RPMI8226 (cell line): ENCODE data around the gene ESRP2.

Experiments
- DNase-seq: peaks from one replicate; pipeline ENCODE4 v3.0.0-alpha.2; 2015

ESRP2 gene

DNA sequence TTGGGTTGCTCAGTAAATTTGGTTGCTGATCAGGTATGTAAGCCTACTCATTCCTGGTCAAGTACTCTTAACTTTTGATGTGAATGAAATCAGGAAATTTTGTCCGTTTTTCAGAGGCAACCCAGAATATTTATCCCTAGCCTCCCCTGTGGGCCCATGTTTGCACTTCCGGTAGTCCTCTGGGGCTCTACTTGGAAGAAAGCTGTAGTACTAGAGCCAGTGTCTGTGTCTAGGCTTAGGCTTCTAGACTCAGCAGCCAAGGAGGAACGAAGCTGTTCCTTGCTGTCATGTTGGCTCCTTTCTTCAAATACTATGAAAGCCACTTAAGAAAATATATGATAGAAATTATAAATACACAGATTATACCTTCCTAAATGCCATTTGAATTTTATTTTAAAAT lies 21.2 kb downstream of the ESRP2 start:
- no peak for DNase-seq

DNA sequence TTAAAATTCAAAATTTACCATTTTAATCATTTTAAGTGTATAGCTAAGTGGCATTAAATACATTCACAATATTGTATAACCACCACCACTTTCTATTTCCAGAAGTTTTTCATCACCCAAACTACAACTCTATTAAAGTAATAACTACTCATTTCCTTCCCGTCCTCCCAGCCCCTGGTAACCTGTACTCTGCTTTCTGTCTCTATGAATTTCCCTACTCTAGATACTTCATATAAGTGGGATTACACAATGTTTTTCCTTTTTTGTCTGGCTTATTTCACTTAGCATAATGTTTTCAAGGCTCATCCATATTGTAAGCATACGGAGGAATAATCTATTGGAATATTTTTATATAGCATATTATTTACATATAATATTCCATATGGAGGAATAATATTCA lies 29.7 kb downstream of the ESRP2 start:
- DNase-seq = no peak

DNA sequence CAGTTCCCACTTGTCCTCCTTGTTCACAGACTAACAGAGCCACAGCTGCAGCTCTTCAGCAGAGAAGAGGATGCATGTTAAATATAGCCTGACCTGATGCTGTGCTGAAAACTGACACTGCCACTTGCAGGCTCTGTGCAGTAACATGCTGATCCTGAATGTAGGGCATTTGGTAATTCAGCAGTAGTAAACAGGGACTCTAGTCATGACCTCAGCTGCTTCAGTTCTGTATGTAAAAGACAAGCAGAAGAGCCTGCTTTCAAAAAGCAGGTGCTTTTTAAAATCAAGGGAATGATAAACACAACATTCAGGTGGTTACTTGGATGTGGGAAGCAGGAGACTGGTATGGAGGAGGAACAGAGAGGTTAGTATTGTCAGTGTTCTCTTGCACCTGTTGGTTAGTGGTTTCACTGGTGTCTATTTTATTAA lies 33.8 kb downstream of the ESRP2 start:
- DNase-seq = no peak

DNA sequence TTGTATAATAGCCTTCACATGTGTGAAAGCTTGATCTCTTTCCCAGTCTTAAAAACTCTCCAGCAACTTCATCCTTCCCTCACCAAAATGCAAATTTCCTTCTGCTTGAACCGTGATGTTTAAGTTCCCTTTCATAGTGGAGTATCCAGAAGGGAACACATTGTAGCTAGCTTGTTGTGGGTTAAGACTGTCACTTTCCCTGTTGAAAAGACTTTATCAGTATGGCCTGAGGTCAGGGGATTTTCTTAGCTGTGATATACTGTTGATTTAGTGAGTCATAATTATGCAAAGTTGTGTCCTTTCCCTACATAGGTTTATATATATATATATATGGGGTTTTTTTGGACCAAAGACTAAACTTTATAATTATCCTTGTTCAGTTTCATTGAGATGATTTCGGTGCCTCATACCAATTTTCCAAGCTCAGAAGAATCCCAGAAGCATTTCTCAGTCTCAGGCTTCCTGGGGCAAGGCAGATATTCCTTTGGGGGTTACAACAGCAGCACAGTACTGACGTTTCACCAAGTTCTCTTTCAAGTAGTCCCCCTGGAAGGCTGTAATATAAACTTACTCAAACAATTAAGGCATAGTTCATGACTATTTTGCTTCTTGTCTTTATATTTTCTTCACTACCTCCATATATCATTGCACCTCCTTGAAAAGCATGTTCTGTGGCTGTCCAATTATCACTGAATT lies 35.7 kb downstream of the ESRP2 start:
- no peak for DNase-seq

DNA sequence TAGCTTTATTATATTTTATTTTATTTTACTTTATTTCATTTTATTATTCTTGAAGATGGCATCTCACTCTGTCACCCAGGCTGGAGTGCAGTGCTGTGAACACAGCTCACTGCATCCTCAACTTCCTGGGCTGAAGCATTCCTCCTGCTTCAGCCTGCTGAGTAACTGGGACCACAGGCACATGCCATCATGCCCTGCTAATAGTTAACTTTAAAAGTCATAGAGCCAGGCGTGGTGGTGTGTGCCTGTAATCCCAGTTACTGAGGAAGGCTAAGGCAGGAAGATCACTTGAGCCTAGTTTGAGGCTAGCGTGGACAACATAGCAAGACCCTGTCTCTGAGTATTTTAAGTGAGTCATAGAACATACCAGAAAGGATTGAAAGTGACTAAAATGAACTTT lies 38.7 kb downstream of the ESRP2 start:
- no peak for DNase-seq

DNA sequence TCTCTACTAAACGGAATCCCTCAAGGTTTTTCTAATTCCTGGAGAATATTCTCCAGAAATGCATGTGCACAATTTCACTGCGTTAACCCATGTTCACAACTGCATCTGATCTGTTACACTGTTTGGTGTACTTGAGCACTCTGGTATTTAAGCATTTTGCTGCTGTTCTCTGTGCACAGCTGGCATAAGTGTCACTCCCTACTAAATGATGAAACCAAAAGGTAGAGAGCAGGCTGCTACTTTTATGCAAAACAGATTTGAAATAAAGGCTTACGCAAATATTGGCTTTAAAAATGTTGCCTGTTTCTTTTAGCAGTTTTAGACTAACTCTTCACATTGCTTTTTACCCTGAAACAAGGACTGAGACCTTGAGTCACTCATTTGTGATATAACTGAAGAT lies 41.7 kb downstream of the ESRP2 start:
- no peak for DNase-seq

DNA sequence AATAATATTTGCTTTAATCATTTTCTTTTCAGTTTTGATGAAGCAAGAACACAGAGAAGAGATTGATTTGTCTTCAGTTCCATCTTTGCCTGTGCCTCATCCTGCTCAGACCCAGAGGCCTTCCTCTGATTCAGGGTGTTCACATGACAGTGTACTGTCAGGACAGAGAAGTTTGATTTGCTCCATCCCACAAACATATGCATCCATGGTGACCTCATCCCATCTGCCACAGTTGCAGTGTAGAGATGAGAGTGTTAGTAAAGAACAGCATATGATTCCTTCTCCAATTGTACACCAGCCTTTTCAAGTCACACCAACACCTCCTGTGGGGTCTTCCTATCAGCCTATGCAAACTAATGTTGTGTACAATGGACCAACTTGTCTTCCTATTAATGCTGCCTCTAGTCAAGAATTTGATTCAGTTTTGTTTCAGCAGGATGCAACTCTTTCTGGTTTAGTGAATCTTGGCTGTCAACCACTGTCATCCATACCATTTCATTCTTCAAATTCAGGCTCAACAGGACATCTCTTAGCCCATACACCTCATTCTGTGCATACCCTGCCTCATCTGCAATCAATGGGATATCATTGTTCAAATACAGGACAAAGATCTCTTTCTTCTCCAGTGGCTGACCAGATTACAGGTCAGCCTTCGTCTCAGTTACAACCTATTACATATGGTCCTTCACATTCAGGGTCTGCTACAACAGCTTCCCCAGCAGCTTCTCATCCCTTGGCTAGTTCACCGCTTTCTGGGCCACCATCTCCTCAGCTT lies 45.0 kb downstream of the ESRP2 start:
- DNase-seq = no peak

DNA sequence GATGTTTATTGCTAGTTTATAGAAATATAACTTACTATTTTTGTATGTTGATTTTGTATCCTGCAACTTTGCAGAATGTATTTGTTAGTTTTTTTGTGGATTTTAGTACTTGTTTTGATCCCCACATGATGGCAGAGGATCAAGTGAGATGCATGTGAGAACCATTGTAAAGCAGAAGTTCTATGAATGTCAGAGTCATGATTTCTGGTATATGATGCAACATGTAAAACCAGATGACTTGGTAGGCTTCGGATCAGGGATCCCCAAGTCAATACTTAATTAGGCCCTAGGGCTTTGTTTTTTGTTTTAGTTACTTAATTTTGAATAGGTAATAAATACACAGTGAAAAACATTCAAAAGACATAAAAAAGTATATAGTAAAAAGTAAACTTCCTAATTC lies 45.8 kb downstream of the ESRP2 start:
- DNase-seq = no peak

DNA sequence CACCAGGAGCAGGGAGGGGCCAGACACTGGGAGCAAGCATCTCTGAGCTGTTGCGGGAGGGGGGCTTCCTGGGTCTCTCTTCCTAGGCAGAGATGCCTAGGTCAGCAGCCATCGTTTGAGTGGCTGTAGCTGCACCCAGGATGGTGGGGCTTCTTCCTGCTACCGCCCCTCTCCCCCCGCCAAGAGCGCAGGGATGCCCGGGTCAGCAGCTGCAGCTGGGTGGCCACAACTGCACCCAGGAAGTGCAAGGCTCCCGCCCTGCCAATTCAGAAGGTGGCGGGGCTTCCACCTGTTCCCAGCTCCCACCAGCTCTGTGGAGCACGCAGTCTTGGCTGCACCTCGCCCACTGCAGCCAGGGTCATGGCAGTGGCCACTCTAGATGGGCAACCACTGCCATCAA lies 47.8 kb downstream of the ESRP2 start:
- DNase-seq = no peak

DNA sequence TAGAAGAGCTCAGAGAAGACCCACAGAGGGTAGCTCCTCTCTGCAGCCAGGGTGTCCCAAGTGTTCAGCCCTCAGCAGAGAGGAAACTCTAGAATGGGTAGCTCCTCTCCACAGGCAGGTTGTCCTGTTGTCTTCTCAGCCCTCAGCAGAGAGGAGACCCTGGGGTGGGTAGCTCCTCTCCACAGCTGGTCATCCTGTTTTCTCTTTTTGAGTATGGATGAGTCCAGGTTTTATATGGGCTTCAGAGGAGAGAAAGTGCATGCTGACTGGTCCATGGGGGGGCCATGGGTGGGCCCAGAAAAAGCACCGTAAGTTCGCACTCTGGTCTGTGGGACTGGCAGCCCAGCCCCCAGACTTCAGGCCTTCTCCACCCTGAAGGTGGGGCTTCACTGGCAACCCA lies 48.4 kb downstream of the ESRP2 start:
- DNase-seq = no peak

DNA sequence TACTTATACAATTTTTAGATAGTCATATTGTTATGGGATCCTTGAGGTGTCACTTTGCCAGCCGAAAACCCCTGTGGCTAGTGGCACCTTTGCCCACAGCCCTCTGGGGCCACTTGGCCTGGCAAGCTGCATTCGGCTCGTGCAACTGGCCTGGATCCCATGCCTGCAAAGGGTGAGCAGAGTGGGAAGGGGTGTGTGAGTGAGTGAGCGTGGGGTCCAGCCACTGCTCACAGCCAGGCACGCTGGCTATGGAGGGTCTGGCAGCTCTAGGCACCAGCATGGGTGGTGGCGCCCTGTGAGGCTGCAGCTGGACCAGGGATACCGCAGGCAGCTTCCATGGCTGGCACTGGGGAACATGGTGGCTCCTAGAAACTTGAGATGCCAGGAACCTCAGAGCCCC lies 49.0 kb downstream of the ESRP2 start:
- no peak for DNase-seq

DNA sequence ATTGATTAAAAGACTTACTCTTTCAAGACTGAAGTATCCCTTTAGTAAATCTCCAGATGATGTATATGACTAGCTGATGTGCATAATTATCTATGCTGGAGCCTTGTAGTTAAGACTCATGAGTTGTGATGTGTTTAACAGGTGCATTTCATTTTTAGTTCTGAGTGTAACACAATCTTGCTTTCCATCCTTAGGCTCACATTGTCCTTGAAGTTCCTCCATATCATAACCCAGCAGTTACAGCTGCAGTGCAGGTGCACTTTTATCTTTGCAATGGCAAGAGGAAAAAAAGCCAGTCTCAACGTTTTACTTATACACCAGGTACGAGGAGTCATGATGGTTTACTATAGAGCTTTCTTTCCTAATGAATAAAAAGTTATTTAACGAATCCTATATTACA lies 52.9 kb downstream of the ESRP2 start:
- no peak for DNase-seq

DNA sequence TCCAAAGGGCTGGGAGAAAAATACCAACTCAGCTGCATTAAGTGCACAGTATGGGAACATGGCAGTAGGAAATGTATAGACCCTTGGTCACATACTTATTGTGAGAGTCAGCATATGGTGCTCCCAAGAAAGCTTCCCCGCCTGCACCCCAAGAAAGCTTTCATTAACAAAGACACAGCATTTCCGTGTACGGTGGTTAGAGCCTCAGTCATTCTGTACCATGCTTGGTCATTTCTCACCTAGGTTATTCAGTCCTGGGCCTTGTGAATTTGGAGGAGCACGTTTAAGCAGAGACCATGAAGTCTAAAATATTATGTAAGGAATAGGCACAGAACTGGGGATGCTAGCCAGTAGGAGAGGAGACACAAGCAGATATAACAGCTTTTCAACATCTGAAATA lies 56.1 kb downstream of the ESRP2 start:
- no peak for DNase-seq

DNA sequence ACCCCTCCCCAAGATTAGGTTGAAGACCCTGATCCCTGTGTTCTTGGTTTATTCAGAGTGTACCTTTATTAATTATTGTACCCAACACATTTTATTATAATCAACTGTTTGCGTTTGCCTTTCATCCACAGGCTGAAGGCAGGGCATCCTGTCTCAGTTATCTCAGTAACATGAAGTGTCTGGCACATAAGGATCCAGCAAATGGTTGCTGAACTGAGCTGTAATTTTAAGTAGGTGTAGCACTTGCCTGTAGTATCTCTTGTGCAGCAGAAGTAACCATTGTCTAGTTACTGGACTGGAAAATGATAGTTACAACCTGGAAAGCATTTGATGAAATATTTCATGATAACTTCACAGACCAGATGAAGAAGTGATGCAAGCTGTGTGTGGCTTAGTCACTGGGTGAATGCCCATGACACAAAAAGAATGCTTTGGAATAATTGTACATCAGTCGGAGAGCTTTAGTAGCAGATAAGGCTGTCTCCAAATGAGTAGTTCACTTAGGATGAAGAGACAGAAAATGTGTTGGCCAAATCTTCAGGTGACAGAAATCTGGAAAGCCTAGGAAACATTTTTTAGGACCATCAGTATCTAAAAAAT lies 56.6 kb downstream of the ESRP2 start:
- DNase-seq = no peak
